ENCODE measurements around the gene NFIX.

NFIX gene

DNA sequence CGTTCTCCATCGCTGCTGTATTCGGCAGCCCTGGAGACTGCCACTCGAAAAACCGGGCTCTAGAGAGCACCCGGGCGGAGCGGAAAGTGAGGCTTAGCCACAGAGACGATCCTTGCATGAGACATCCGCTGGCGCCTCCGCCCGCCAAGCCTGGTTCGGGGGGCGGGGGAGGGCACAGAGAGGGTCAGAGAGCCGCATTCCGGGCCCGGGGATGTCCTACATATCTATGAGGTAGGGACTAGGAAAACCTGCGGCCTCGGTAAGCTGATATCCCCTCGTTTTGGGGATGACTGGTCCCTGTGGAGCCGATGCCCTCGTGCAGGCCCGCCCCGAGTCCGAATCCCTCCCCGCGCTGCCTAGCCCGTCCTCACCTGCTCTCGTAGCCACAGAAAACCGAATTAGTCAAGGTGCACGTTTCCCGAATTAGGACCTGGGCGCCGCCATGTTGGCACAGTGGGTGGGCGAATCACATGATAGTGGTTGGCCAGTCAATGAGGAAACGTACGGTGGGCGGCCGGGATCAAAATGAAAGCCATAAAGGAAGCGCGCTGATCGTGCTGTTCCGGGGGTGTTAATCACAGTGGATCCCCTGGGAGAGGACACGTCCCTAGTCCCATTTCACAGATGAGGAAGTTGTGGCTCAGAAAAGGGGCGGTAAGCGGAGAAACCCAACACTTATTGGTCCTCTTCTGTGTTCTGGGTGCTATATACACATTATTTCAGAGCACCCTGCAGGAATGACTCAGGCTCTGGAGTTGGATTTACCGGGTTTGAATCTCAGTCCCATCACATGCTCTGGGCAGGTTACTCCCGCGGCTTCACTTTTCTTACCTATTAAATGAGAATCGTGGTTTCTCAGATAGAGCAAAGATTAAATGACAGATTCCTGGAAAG lies 121.3 kb downstream of the NFIX start, which contains the start of gene TRMT1:
Gene TRMT1, minus strand, starts transcription at position 459 of the 894 bp plus-strand sequence. Its CDS starts 341 bp downstream, at position 118.
- DNase-seq (ENCODE audit: low read depth, low spot score): peak; percentile 74
- H3K27ac ChIP-seq: peak within 1 kb of the TSS; percentile 84

- no peak for DNase-seq (ENCODE audit: low read depth, low spot score)
- peak overlapping the region; percentile 84 for H3K27ac ChIP-seq
These were observed 122.0 kb downstream of the NFIX start for GRCh38 chr19:13117176-13117771.

DNA sequence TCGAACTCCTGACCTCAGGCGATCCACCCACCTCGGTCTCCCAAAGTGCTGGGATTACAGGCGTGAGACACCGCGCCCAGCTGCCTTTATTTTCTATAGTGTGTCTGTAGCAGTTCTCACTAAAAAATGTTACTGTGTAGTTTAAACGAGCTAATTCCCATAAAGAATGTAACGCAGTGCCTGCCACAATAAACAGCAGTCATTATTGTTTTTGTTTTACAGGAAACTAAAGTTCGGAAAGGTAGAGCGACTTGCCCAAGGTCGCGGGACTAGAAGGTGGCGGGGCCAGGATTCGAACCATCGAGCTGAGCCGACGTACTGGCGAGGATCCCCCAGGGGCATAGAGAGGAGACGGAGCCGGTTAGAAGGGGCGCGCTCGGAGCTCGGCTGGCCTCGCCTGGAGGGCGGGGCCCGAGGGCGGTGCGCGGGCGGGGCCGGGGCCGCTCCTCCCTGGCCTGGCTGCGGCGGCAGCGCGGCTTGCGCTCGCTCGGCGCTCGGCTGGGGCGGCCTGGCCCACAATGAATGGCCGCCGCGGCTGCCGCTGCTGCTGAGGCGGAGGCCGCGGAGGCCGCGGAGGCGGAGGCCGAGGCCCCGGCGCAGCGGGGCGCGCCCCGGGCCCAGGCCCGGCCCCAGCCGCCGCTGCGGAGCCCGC lies 122.6 kb downstream of the NFIX start, which contains the start of gene NACC1:
Gene NACC1, plus strand, starts transcription at position 493 of the 652 bp plus-strand sequence. CDS start 16,944 bp downstream, outside the sequence.
- H3K27ac ChIP-seq: peak within 1 kb of the TSS; percentile 84
- DNase-seq (ENCODE audit: low read depth, low spot score): peak; percentile 22

DNA sequence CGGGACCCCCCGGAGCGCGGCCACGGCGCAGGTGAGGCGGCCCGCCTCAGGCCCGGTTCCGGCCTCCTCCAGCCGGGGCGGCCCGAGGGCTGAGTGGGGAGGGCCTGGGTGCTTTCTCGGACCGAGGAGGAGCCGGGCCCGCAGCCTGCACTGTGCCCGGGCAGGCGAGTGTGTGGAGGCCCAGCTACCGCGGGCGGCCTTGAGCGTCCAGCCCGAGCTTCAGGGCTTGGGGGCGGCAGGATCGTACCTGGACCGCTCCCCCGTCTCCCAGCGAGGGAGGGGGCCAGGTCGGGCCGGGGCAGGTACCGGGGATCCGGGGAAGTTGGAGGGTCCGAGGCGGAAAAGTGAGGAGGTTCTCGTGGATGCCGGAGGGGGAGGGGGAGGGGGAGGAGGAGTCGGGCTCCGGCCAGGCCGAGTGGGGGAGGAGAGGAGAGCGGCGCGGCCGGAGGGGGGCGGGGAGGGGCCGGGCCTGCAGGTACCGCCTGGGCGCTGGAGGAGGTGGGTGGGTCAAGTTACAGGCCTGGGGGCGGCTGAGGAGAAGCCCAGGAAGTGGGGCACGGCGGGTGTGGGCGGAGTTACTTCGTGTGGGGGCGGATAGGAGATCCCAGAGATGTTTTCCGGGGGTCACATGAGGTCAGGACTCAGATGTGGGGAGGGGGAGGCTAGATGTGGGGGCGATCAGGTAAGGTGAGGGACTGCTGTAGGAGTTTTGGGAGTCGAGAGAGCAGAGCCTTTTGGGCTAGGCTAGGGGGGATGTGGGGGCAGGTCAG lies 123.3 kb downstream of the NFIX start:
- peak overlapping the region; percentile 84 for H3K27ac ChIP-seq
- DNase-seq (ENCODE audit: low read depth, low spot score): no peak

GRCh38 chr19:13119627-13120026 lies 124.4 kb downstream of the NFIX start:
- no peak for DNase-seq (ENCODE audit: low read depth, low spot score)

GRCh38 chr19:13120031-13120430 lies 124.8 kb downstream of the NFIX start:
- no peak for DNase-seq (ENCODE audit: low read depth, low spot score)
- peak overlapping the region; percentile 84 for H3K27ac ChIP-seq

More at GRCh38 chr19:13119627-13120026, 124.4 kb downstream of the NFIX start:
- peak overlapping the region; percentile 84 for H3K27ac ChIP-seq

DNA sequence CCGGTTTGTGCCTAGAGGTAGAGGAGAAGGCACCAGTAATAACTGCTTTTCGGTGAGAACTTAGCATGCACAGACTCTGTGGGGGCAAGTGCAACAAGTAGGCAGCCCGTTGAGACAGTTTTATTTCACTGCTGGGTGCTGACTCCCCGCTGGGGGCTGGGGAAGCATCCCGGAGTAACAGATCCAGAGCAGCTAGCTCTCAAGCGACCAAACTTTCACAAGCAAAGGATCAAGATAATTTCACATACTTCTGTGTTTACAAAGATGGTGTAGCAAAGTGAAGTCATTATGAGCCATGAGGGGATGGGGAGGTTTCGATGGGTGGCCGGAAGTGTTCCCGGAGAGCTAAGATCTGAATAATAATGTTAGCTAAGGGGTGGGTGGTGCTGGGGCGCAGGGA lies 125.5 kb downstream of the NFIX start:
- no peak for DNase-seq (ENCODE audit: low read depth, low spot score)
- peak overlapping the region; percentile 84 for H3K27ac ChIP-seq

- DNase-seq (ENCODE audit: low read depth, low spot score): no peak
- H3K27ac ChIP-seq: peak overlapping the region; percentile 84
These were observed 126.4 kb downstream of the NFIX start for GRCh38 chr19:13121551-13122274.

DNA sequence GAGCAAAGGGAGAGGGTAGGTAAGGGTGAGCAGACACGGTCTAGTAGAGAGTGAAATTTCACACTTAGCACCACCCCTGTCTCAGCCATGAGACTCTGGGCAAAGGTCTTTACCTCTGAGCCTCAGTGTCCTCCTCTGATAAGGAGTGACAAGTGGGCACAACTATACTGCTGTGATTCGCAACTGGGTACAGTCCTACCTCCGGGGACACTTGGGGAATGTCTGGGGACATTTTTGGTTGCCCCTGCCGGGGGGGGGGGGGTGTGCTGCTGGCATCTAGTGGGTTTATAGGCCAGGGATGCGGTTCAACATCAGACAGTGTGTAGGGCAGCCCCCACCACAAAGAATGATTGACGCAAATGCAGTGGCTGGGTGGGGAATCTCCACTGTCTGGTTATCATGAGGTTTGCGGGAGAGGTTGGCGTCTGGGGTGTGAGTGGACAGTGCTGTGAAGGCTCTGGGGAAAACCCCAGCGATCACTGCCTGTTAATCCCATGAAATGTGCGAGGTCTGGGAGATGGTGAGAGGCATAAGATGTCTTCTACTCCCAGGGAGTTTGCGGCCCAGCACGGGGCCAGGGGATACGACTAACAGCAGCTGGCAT lies 127.1 kb downstream of the NFIX start:
- DNase-seq (ENCODE audit: low read depth, low spot score): no peak
- no peak overlapping the region for H3K27ac ChIP-seq

GRCh38 chr19:13122980-13123957 lies 128.0 kb downstream of the NFIX start:
- no peak overlapping the region for H3K27ac ChIP-seq
- no peak for DNase-seq (ENCODE audit: low read depth, low spot score)

- no peak for DNase-seq (ENCODE audit: low read depth, low spot score)
- no peak overlapping the region for H3K27ac ChIP-seq
These were observed 131.8 kb downstream of the NFIX start for GRCh38 chr19:13127051-13127450.

GRCh38 chr19:13127811-13128575 lies 132.7 kb downstream of the NFIX start:
- H3K27ac ChIP-seq: no peak overlapping the region

DNA sequence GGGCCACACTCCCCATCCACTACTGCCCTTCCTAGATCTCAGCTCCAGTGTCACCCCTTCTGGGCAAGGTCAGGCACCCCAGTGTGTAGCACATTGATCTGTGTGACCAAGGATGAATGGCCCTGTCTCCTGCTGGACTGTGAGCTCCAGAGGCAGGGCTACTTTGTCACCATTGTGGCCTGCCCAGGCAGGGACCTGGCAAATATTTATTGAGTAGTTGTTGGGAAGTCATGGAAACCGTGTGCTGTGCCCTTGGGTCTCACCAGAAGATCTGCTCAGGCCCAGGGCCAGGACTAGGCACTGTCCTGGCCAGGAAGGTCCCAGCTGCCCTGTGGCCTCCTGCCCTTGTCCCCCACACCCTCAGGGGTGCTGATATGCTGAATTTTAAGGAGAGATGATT lies 133.3 kb downstream of the NFIX start:
- DNase-seq (ENCODE audit: low read depth, low spot score): no peak
- no peak overlapping the region for H3K27ac ChIP-seq

More at GRCh38 chr19:13127811-13128575, 132.7 kb downstream of the NFIX start:
- no peak for DNase-seq (ENCODE audit: low read depth, low spot score)

DNA sequence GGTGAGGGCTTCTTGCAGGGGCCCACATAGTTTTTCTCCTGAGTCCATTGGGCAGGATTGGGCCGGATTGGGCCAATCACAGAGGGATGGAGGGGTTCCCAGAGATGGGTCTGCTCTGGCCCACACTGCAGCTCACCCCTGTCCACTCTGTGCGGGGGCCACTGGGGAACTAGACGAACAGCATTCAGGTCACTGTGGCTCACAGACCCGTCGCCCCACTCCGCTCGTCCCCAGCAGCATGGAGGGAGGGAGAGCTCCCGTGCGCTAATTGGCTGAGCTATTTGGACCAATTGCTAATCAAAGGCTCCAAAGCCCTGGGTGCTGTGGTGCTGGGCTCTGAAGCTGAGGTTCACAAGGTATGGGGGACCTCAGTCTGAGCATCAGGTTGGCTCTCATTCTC lies 134.1 kb downstream of the NFIX start:
- H3K27ac ChIP-seq: no peak overlapping the region
- no peak for DNase-seq (ENCODE audit: low read depth, low spot score)

- no peak overlapping the region for H3K27ac ChIP-seq
These were observed 135.7 kb downstream of the NFIX start for GRCh38 chr19:13130886-13131490.

GRCh38 chr19:13132471-13133180 lies 137.4 kb downstream of the NFIX start:
- no peak overlapping the region for H3K27ac ChIP-seq
- no peak for DNase-seq (ENCODE audit: low read depth, low spot score)

More at GRCh38 chr19:13130886-13131490, 135.7 kb downstream of the NFIX start:
- no peak for DNase-seq (ENCODE audit: low read depth, low spot score)
